Mucosa of descending colon (tissue), 3 donors: ENCODE data around the gene TLR5. TPM values are rescaled to one million over a fixed set of nuclear protein-coding genes. Genes with fewer than 3 reads are reported as not detected.

ENCODE experiments used
- ATAC-seq: fragments of 200-7000 bp; cut with Tn5 transposase; one replicate; pipeline ENCODE4 v1.9.1; 2020; ENCODE audit warnings: mild to moderate bottlenecking, moderate library complexity
- DNase-seq, 3 donors: peaks; one replicate each; pipeline ENCODE4 v3.0.0-alpha.2; 2020
- H3K36me3 ChIP-seq: fragments of 200-600 bp; one replicate; pipeline ENCODE4 v1.8.0; 2021; ENCODE audit warnings: low read depth, mild to moderate bottlenecking
- H3K4me1 ChIP-seq: fragments of 200-600 bp; one replicate; pipeline ENCODE4 v1.8.0; 2021; ENCODE audit warnings: low read depth, mild to moderate bottlenecking
- H3K4me3 ChIP-seq: fragments of 200-600 bp; one replicate; pipeline ENCODE4 v1.8.0; 2021; ENCODE audit warnings: mild to moderate bottlenecking
- H3K9me3 ChIP-seq: fragments of 200-600 bp; one replicate; pipeline ENCODE4 v1.8.0; 2021; ENCODE audit warnings: mild to moderate bottlenecking
- intact Hi-C, 2 donors: fragments of 100-400 bp; cut with DNase I in 1 of 2; cut with micrococcal nuclease in 1 of 2; formaldehyde crosslinking; loops; one replicate each; pipeline versions ENCODE4 v1.11.0 to v1.11.1; 2022; cut with DNase I, micrococcal nuclease
- total RNA-seq, 3 donors: library from RNA; stranded (reverse); fragmentation: NEBNext Ultra II Directional in 2 of 3; extraction: Animal tissue kit (Norgen Biotek cat#: 25700) in 2 of 3; gene quantifications; one replicate each; pipeline versions ENCODE4 v1.2.1 to v1.2.4, GENCODE V29; 2021 to 2023
- TF ChIP-seq, protein P1 (sequence below): fragments of 200-600 bp; IDR thresholded peaks from one replicate; pipeline ENCODE4 v1.8.0; 2022; ENCODE audit warnings: antibody characterized with exemption, mild to moderate bottlenecking
- donor health status: DM: no; HTN: no; CAD: no; lungs with moderate emphysema.
- donor health status: DM: no; HTN: no; CAD: no.
- donor health status: DM: no; HTN: yes; CAD: no.

TLR5 gene
- total RNA-seq, 3 donors from 2014 or later: 2.2 to 6.9 (median 3.9) TPM

DNA sequence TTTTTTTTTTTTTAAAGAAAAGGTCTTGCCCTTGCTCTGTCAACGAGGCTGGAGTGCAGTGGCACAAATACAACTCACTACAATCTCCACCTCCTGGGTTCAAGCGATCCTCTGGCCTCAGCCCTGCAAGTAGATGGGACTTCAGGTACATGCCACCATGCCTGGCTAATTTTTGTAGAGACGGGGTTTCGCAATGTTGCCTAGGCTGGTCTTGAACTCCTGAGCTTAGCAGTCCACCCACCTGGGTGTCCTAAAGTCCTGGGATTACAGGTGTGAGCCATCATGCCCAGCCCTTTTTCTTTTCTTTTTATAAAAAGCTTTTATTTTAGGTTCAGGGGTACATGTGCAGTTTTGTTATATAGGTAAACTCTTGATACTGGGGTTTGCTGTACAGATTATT lies 47.2 kb downstream of the TLR5 start:
- no peak for ATAC-seq
- intact Hi-C loops: no loop called here
- TF ChIP-seq, protein P1, sequence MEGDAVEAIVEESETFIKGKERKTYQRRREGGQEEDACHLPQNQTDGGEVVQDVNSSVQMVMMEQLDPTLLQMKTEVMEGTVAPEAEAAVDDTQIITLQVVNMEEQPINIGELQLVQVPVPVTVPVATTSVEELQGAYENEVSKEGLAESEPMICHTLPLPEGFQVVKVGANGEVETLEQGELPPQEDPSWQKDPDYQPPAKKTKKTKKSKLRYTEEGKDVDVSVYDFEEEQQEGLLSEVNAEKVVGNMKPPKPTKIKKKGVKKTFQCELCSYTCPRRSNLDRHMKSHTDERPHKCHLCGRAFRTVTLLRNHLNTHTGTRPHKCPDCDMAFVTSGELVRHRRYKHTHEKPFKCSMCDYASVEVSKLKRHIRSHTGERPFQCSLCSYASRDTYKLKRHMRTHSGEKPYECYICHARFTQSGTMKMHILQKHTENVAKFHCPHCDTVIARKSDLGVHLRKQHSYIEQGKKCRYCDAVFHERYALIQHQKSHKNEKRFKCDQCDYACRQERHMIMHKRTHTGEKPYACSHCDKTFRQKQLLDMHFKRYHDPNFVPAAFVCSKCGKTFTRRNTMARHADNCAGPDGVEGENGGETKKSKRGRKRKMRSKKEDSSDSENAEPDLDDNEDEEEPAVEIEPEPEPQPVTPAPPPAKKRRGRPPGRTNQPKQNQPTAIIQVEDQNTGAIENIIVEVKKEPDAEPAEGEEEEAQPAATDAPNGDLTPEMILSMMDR: no peak
- Histone ChIP-seq H3K36me3 (no peaks in the 10 kb centered on the region), H3K4me3 (no peak overlapping the region), H3K9me3 (no peaks in the 10 kb centered on the region), H3K4me1 (no peaks in the 10 kb centered on the region)
- no peak for DNase-seq

DNA sequence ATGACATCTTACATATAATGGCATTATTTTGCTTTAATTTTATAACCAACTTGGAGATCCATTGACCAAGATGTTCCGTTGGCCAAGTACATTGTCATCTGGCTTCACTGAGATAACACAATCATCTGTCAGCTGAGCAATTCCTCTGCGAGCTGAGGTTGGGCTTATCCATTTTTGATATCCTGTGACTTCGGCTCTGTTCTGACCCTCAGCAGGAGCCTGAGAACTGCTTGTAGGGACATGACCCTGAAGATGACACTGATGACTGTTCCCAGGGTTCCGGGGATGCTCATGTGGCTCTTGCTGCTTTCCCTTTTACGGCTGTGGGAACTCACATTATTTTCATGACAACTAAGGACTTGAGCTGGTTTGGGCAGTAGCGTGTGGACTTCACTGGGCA lies 51.2 kb downstream of the TLR5 start:
- Histone ChIP-seq H3K9me3 (no peaks in the 10 kb centered on the region), H3K4me3 (no peak overlapping the region), H3K36me3 (no peaks in the 10 kb centered on the region), H3K4me1 (no peaks in the 10 kb centered on the region)
- no peak for DNase-seq
- intact Hi-C loops: no loop called here
- ATAC-seq: no peak
- TF ChIP-seq, protein P1: no peak

DNA sequence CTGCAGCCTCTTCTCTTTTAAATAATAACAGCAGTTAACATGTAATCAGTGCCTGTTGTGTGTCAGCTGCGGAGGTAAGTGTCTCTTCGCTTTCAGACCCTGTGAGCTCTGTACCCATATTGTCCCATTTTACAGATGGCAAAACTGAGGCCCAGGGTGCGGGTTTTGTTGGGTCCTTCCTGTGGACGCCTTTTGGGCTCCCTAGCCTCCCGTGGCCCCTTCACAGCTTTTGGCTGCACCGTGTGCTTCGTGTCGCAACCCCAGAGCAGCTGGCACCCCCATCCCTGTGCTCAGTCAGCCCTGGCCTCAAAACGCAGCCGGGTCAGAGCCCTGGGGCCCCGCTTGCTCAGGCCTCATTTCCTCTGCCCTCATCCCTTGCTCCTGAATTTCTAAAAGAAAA lies 53.8 kb downstream of the TLR5 start:
- Histone ChIP-seq H3K36me3 (no peaks in the 10 kb centered on the region), H3K9me3 (no peaks in the 10 kb centered on the region), H3K4me1 (no peaks in the 10 kb centered on the region), H3K4me3 (no peak overlapping the region)
- DNase-seq (no peak), ATAC-seq (no peak)
- intact Hi-C loops: loop anchor here (10.0 kb wide), 2 partner anchors 294 to 354 kb away; partner anchors contain the start of gene FAM177B (in 1 of the 2)
- TF ChIP-seq, protein P1: no peak

DNA sequence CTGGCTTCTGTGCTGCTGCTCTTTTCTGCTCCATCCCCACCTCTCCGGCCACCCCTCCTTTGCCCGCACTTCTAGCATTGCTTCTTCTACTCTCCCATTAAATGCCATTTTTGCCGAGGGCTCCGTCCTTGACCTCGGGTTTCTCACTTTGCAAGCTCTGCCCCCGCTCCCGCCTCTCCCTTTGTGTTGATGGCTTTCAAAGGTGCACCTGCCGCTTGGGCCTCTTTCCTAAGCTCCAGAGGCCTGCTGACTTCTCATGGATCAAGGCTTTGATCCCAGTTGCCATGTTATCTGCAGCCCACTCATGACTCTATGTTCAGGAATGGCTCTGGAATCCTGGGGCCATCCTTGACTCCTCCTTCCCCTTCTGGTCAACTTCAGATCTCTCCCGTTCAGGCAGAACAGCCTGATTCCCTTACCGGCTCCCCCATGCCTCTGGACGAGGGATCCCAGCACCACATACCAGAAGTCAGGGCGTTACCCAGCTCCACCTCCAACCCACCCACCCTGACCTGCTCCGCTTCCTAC lies 54.3 kb downstream of the TLR5 start:
- no peaks in the 10 kb centered on the region for H3K4me1 ChIP-seq
- ATAC-seq (no peak), DNase-seq (no peak)
- intact Hi-C loops: loop anchor here (10.0 kb wide), 2 partner anchors 294 to 354 kb away; partner anchors contain the start of gene FAM177B (in 1 of the 2)
- H3K36me3 ChIP-seq: no peaks in the 10 kb centered on the region
- H3K9me3 ChIP-seq: no peaks in the 10 kb centered on the region
- no peak overlapping the region for H3K4me3 ChIP-seq
- TF ChIP-seq, protein P1: no peak

DNA sequence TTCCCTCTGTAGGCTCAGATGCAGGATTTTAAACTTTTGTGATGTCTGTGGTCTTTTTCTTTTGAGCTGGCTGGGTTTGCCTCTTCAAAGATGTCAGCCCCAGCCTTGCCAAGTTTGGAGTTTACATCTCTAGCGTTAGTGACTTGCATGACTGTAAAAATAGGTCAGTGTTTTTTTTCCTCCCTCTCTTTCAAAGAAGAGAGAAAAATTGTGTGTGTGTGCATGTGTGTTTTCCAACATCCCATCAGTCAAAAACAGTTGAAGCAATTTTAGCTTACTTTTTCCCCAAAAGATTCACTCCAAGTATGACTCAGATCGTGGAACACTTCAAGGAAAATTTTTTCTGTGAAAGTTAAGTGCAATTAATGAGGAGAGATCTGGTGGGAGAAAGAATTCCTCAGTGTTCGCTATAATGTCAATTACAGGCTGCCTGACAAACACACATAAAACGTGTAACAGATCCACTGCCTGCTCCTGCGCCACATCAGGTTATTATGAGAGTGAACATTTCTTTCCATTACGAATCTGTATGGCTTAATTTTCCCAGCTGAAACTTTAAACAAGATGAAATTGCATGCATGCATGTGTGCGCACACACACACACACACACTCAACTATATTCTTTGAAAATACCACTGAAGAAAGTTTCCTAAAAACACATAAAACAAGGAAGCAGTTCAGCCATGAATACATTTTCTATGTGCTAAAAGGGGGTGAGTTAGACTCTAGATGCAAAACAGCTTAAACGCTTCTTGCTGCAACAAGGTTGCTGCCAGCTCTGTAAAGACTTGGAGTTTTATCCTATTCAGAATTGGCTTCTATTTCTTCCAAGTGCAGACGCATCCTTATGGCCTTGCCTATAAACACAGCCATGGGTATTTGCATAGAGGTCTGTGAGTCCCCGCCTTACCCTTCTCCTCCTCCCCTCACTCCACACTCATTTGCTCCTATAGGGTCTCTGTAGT lies 55.5 kb downstream of the TLR5 start:
- no peak overlapping the region for H3K4me3 ChIP-seq
- peak in 1 of 3 donors; percentile 14 for DNase-seq
- H3K4me1 ChIP-seq: no peaks in the 10 kb centered on the region

More for the DNA sequence above, 55.5 kb downstream of the TLR5 start:
- no peak for ATAC-seq
- TF ChIP-seq, protein P1: no peak
- intact Hi-C loops: loop anchor here (10.0 kb wide), 2 partner anchors 293 to 353 kb away; partner anchors contain the start of gene FAM177B (in 1 of the 2)
- Histone ChIP-seq H3K36me3 (no peaks in the 10 kb centered on the region), H3K9me3 (no peaks in the 10 kb centered on the region)
